Endothelial cell of umbilical vein (primary cell): ENCODE data around the gene BEND5. TPM values are rescaled to one million over a fixed set of nuclear protein-coding genes. Genes with fewer than 3 reads are reported as not detected.

Source experiments
- BruUV-seq: library from RNA; stranded (reverse); fragments of 400-500 nt; replicated peaks from 2 replicates; lab custom pipeline; 2021; lab: Mats Ljungman, UMichigan
- CTCF ChIA-PET: fragments of 300-600, 350-600 bp; sonication (Branson Sonifier 250); formaldehyde crosslinking; loops from one replicate; lab custom pipeline; 2021; ENCODE audit warnings: antibody characterized with exemption, inconsistent platforms; lab: Charles Lee
- POLR2A ChIA-PET: fragments of 300-600, 350-600 bp; sonication (Branson Sonifier 250); formaldehyde crosslinking; loops from one replicate; lab custom pipeline; 2021; ENCODE audit warnings: antibody characterized with exemption, inconsistent platforms; lab: Charles Lee
- DNase-seq: peaks from one replicate; pipeline ENCODE4 v3.0.0-alpha.2; 2011; ENCODE audit warnings: low read depth, low spot score
- FAIRE-seq: peaks from 2 replicates; lab custom pipeline; 2011; peaks lifted over from hg19 to GRCh38; lab: Jason Lieb, UNC
- H2AFZ ChIP-seq: 2 replicates; pipeline ENCODE4 v1.6.0; 2012; ENCODE audit warnings: low read depth, low read length, control low read depth, inconsistent platforms
- H3K27ac ChIP-seq: 2 replicates; pipeline ENCODE4 v1.5.1; 2011; ENCODE audit warnings: low read depth, mild to moderate bottlenecking, control low read depth, low read length, moderate library complexity; ENCODE audit not compliant: insufficient read depth
- H3K27me3 ChIP-seq, 2 experiments: 2 replicates each; pipeline versions ENCODE4 v1.6.0 to v1.6.1; 2011; ENCODE audit warnings: low read length in 2 of 2, mixed read lengths in 1 of 2; ENCODE audit not compliant: control insufficient read depth in 2 of 2, insufficient read depth in 2 of 2
- H3K36me3 ChIP-seq, 2 experiments: 2 replicates in 1 of 2; 3 replicates in 1 of 2; pipeline ENCODE4 v1.5.1; 2011; ENCODE audit warnings: low read length in 2 of 2, mild to moderate bottlenecking in 1 of 2, moderate library complexity in 1 of 2; ENCODE audit not compliant: control insufficient read depth in 2 of 2, insufficient read depth in 2 of 2; ENCODE audit errors: extremely low read depth in 1 of 2
- H3K4me1 ChIP-seq: 3 replicates; pipeline ENCODE4 v1.5.1; 2011; ENCODE audit warnings: mild to moderate bottlenecking, low read length; ENCODE audit not compliant: control insufficient read depth, insufficient read depth; ENCODE audit errors: extremely low read depth
- H3K4me2 ChIP-seq: 2 replicates; pipeline ENCODE4 v1.6.1; 2011; ENCODE audit warnings: low read length, control low read depth, mixed read lengths; ENCODE audit not compliant: insufficient read depth
- H3K4me3 ChIP-seq, 3 experiments: fragments of 200-600 bp in 1 of 3; sonication (generic), shearing (Covaris generic) in 1 of 3; replicated peaks in 1 of 3; 2 replicates each; pipeline ENCODE4 v1.5.1; 2011 to 2016; ENCODE audit warnings: control low read depth in 3 of 3, low read length in 3 of 3, mild to moderate bottlenecking in 2 of 3, inconsistent platforms in 1 of 3, low read depth in 1 of 3, moderate library complexity in 1 of 3; ENCODE audit not compliant: insufficient read depth in 1 of 3
- H3K79me2 ChIP-seq: 2 replicates; pipeline ENCODE4 v1.6.0; 2012; ENCODE audit warnings: low read length, inconsistent platforms; ENCODE audit not compliant: control insufficient read depth, insufficient read depth
- H3K9ac ChIP-seq: replicated peaks from 2 replicates; pipeline ENCODE3; 2011; ENCODE audit warnings: low read length, control low read depth; ENCODE audit not compliant: insufficient read depth; ENCODE audit errors: extremely low read depth
- H3K9me1 ChIP-seq: replicated peaks from 3 replicates; pipeline ENCODE4 v1.6.0; 2011; ENCODE audit warnings: mild to moderate bottlenecking, low read length; ENCODE audit not compliant: control insufficient read depth, insufficient read depth; ENCODE audit errors: extremely low read depth
- H3K9me3 ChIP-seq: replicated peaks from 2 replicates; pipeline ENCODE4 v1.5.1; 2012; ENCODE audit warnings: low read length, inconsistent platforms; ENCODE audit not compliant: control insufficient read depth, insufficient read depth
- H4K20me1 ChIP-seq: replicated peaks from 2 replicates; pipeline ENCODE3; 2011; ENCODE audit warnings: mild to moderate bottlenecking, low read length; ENCODE audit not compliant: control insufficient read depth, insufficient read depth; ENCODE audit errors: extremely low read depth
- EZH2 ChIP-seq: IDR thresholded peaks from 2 replicates; pipeline ENCODE4 v1.6.1; 2012; ENCODE audit warnings: borderline replicate concordance, low read depth, mild to moderate bottlenecking, moderate library complexity, low read length, inconsistent platforms; ENCODE audit not compliant: severe bottlenecking
- FOS ChIP-seq: IDR thresholded peaks from 2 replicates; pipeline ENCODE4 v1.6.1; 2011; ENCODE audit warnings: mild to moderate bottlenecking, low read length, moderate library complexity, borderline replicate concordance; ENCODE audit not compliant: insufficient read depth
- GATA2 ChIP-seq: IDR thresholded peaks from 2 replicates; pipeline ENCODE4 v1.7.0; 2011; ENCODE audit warnings: low read depth, mild to moderate bottlenecking, moderate library complexity, mixed read lengths, low read length; ENCODE audit not compliant: insufficient read length, insufficient read depth
- JUN ChIP-seq: IDR thresholded peaks from 2 replicates; pipeline ENCODE4 v1.6.1; 2011; ENCODE audit warnings: borderline replicate concordance, low read depth; ENCODE audit not compliant: insufficient read length, insufficient read depth
- MYC ChIP-seq: IDR thresholded peaks from one replicate; pipeline ENCODE4 v1.6.1; 2011; ENCODE audit warnings: mild to moderate bottlenecking, low read depth, low read length
- POLR2A ChIP-seq: IDR thresholded peaks from 2 replicates; pipeline ENCODE4 v1.6.1; 2012; ENCODE audit warnings: low read depth, mild to moderate bottlenecking, control low read depth, low read length
- POLR2AphosphoS5 ChIP-seq: IDR thresholded peaks from 2 replicates; pipeline ENCODE4 v1.6.1; 2012; ENCODE audit warnings: low read depth, mild to moderate bottlenecking, control low read depth, low read length, moderate library complexity; ENCODE audit not compliant: insufficient read depth
- dilution Hi-C: fragments of 300-500 bp; cut with MboI; formaldehyde crosslinking; loops from one replicate; pipeline ENCODE4 v1.15.0; 2019; ENCODE audit warnings: low sequenced_read_pairs; ENCODE audit not compliant: extremely low pct_ligation_motif_present
- intact Hi-C: fragments of 100-400 bp; cut with micrococcal nuclease; formaldehyde crosslinking; loops from one replicate; pipeline ENCODE4 v1.10.0; 2022
- polyA plus RNA-seq, 4 experiments: library from polyadenylated mRNA; depleted of rRNA in 3 of 4; stranded (reverse) in 3 of 4; unstranded in 1 of 4; fragments of >200 nt; gene quantifications; 2 replicates each; pipeline versions ENCODE4 v1.2.1 to v1.2.3, GENCODE V29; 2011 to 2012; ENCODE audit warnings: missing spikeins in 1 of 4
- total RNA-seq: library from RNA; stranded (reverse); gene quantifications from 2 replicates; pipeline ENCODE4 v1.2.3, GENCODE V29; 2021
- TF ChIP-seq, protein P1 (sequence below): IDR thresholded peaks from 2 replicates; pipeline ENCODE4 v1.6.1; 2011; ENCODE audit not compliant: insufficient read depth, insufficient read length
- TF ChIP-seq, protein P2 (sequence below), 2 donors: IDR thresholded peaks; 1 replicate in 1 of 2; 2 replicates in 1 of 2; pipeline ENCODE4 v1.5.1; 2011; ENCODE audit warnings: low read length in 2 of 2, mild to moderate bottlenecking in 2 of 2, moderate library complexity in 2 of 2, control low read depth in 1 of 2, inconsistent platforms in 1 of 2, low read depth in 1 of 2; ENCODE audit not compliant: insufficient read depth in 1 of 2; ENCODE audit errors: extremely low read depth in 1 of 2

Gene BEND5
- total and polyA plus RNA-seq, 2 donors (not counting 3 experiments of a cell fraction or from before 2014, with no cell fraction given): not detected

DNA sequence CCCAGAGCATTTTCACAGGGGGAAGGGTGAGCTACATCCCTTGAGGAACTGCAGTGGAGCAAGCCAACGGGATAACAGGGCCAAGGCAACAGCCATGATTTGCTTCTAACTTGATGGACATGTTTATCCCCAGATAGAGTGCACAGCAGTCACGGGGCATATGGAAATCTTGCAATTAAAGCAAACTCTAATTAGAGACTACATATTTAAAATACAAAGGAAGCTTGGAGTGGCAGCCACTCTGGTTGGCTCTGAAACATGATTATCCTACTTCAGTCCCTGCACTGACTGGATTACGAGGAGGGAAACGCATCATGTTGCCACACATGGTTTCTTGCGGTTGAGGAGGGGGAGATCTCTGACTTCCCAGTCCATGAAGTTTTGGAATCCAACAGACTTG lies 60.8 kb downstream of the BEND5 start:
- TF ChIP-seq, protein P1, sequence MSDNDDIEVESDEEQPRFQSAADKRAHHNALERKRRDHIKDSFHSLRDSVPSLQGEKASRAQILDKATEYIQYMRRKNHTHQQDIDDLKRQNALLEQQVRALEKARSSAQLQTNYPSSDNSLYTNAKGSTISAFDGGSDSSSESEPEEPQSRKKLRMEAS: no peak
- TF ChIP-seq FOS (no peak), EZH2 (no peak), POLR2AphosphoS5 (no peak), MYC (no peak), JUN (no peak), POLR2A (no peak), GATA2 (no peak)
- TF ChIP-seq, protein P2, sequence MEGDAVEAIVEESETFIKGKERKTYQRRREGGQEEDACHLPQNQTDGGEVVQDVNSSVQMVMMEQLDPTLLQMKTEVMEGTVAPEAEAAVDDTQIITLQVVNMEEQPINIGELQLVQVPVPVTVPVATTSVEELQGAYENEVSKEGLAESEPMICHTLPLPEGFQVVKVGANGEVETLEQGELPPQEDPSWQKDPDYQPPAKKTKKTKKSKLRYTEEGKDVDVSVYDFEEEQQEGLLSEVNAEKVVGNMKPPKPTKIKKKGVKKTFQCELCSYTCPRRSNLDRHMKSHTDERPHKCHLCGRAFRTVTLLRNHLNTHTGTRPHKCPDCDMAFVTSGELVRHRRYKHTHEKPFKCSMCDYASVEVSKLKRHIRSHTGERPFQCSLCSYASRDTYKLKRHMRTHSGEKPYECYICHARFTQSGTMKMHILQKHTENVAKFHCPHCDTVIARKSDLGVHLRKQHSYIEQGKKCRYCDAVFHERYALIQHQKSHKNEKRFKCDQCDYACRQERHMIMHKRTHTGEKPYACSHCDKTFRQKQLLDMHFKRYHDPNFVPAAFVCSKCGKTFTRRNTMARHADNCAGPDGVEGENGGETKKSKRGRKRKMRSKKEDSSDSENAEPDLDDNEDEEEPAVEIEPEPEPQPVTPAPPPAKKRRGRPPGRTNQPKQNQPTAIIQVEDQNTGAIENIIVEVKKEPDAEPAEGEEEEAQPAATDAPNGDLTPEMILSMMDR (IDR thresholded peaks at IDR 0.05; ENCODE audit: extremely low read depth in 1 of 2, insufficient read depth in 1 of 2, low read depth in 1 of 2, low read length in 2 of 2): no peak
- H3K9ac ChIP-seq: no peak overlapping the region
- intact Hi-C loops: no loop called here
- dilution Hi-C loops: no loop called here
- no peak overlapping the region for H3K4me3 ChIP-seq
- no peaks in the 10 kb centered on the region for H3K79me2 ChIP-seq
- no peaks in the 10 kb centered on the region for H3K36me3 ChIP-seq
- H3K4me1 ChIP-seq: no peaks in the 10 kb centered on the region
- H3K27ac ChIP-seq: no peak overlapping the region
- H3K4me2 ChIP-seq: no peak overlapping the region
- H3K9me1 ChIP-seq: no peaks in the 10 kb centered on the region
- FAIRE-seq (no peak), DNase-seq (no peak)
- no peaks in the 10 kb centered on the region for H3K27me3 ChIP-seq
- ChIA-PET CTCF (no interaction called here), POLR2A (no interaction called here)
- H4K20me1 ChIP-seq: no peaks in the 10 kb centered on the region
- no TSS peak for BruUV-seq
- no peak overlapping the region for H2AFZ ChIP-seq
- no peaks in the 10 kb centered on the region for H3K9me3 ChIP-seq
